ENCODE measurements around the gene AK9. TPM values are rescaled to one million over a fixed set of nuclear protein-coding genes. Genes with fewer than 3 reads are reported as not detected.

Gene AK9
- total and polyA plus RNA-seq, 2 of the 4 experiments (the other 2 are of a cell fraction) = 1.7 to 1.8 TPM

DNA sequence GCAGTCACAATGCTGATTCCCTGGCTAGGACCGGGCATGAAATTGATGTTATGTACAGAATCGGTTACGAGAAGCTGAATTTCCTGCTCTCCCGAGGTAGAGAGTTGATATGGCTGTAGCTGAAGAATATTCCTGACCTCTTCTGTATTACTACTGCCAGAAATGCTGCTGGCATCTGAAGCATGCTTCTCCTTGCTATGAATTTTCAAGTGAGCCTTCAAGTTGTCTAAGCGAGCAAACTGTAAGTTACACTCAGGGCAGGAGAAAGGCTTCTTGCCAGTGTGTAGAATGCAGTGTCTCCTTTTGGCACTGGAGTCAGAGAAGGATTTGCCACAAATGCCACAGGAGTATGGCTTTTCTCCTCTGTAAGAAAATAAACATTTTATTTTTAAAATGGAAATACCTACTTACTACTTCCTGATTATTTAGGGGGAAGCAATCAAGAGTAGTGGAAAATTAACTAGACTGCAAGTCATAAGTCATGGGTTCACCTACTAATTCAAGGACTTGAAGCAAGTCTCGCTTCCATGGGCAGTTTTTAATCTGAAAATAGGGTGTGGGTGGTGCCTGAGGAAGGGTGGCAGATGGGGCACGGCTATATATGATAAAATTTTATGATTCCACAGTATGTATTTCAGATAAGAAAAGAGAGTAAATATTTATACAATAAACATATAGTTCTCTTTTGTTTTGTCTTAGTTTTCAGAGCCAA, 224.6 kb downstream of the AK9 start:
- TF ChIP-seq POLR2A (IDR thresholded peaks at IDR 0.05; ENCODE audit: low read depth, low read length) (no peak), RFX5 (IDR thresholded peaks at IDR 0.05; ENCODE audit: low read depth, low read length) (no peak), SMC3 (IDR thresholded peaks at IDR 0.05; ENCODE audit: low read depth, low read length) (no peak), BHLHE40 (IDR thresholded peaks at IDR 0.05; ENCODE audit: low read depth, low read length) (no peak), RCOR1 (IDR thresholded peaks at IDR 0.05; ENCODE audit: insufficient replicate concordance, low read length) (no peak), MAZ (IDR thresholded peaks at IDR 0.05; ENCODE audit: borderline replicate concordance, low read depth, low read length) (no peak), NFE2L2 (IDR thresholded peaks at IDR 0.05; ENCODE audit: low read depth, low read length) (no peak), MXI1 (IDR thresholded peaks at IDR 0.05; ENCODE audit: borderline replicate concordance, low read depth, low read length) (no peak), FOS (IDR thresholded peaks at IDR 0.05; ENCODE audit: low read depth, low read length) (no peak), CHD1 (IDR thresholded peaks at IDR 0.05; ENCODE audit: low read depth, low read length) (no peak)
- TF ChIP-seq, protein P1, sequence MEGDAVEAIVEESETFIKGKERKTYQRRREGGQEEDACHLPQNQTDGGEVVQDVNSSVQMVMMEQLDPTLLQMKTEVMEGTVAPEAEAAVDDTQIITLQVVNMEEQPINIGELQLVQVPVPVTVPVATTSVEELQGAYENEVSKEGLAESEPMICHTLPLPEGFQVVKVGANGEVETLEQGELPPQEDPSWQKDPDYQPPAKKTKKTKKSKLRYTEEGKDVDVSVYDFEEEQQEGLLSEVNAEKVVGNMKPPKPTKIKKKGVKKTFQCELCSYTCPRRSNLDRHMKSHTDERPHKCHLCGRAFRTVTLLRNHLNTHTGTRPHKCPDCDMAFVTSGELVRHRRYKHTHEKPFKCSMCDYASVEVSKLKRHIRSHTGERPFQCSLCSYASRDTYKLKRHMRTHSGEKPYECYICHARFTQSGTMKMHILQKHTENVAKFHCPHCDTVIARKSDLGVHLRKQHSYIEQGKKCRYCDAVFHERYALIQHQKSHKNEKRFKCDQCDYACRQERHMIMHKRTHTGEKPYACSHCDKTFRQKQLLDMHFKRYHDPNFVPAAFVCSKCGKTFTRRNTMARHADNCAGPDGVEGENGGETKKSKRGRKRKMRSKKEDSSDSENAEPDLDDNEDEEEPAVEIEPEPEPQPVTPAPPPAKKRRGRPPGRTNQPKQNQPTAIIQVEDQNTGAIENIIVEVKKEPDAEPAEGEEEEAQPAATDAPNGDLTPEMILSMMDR (conservative IDR thresholded peaks at IDR 0.05; ENCODE audit: low read depth, low read length) = no peak
- TF ChIP-seq, protein P2, sequence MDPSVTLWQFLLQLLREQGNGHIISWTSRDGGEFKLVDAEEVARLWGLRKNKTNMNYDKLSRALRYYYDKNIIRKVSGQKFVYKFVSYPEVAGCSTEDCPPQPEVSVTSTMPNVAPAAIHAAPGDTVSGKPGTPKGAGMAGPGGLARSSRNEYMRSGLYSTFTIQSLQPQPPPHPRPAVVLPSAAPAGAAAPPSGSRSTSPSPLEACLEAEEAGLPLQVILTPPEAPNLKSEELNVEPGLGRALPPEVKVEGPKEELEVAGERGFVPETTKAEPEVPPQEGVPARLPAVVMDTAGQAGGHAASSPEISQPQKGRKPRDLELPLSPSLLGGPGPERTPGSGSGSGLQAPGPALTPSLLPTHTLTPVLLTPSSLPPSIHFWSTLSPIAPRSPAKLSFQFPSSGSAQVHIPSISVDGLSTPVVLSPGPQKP (IDR thresholded peaks at IDR 0.05; ENCODE audit: borderline replicate concordance, low read depth, low read length) = no peak
- Histone ChIP-seq H2BK15ac (ENCODE audit: low read depth, low read length) (no peak overlapping the region), H3K27ac (ENCODE audit: insufficient read depth, low read length) (no peak overlapping the region), H2AK9ac (replicated peaks; ENCODE audit: low read depth, low read length, poor library complexity) (no peak overlapping the region), H3K9me3 (ENCODE audit: control insufficient read depth, insufficient read depth, low read length) (no peaks in the 10 kb centered on the region), H3K79me1 (ENCODE audit: low read depth in 1 of 2, low read length in 2 of 2) (peaks cover 15 to 44% of the 10 kb centered on the region in 2 experiments; a peak in 3 of 4 replicates), H3K14ac (replicated peaks; ENCODE audit: low read depth, low read length) (no peak overlapping the region), H2AK5ac (ENCODE audit: low read depth, low read length) (no peak overlapping the region), H3K4ac (ENCODE audit: low read depth, low read length) (no peak overlapping the region), H3K27me3 (ENCODE audit: control insufficient read depth, insufficient read depth, low read length) (no peaks in the 10 kb centered on the region), H3K18ac (ENCODE audit: low read depth, low read length) (no peak overlapping the region), H4K91ac (ENCODE audit: insufficient read depth, low read depth, low read length) (no peak overlapping the region), H4K8ac (ENCODE audit: low read depth in 2 of 2, low read length in 2 of 2) (no peak overlapping the region), H3K9ac (ENCODE audit: low read depth, low read length) (no peak overlapping the region), H4K20me1 (ENCODE audit: insufficient read depth, low read length) (no peaks in the 10 kb centered on the region; the same call in 1 of the 2 replicates), H2BK20ac (ENCODE audit: low read depth, low read length) (no peak overlapping the region), H3K56ac (ENCODE audit: extremely low read depth, insufficient read depth, low read length) (no peak overlapping the region), H3K23ac (ENCODE audit: low read depth, low read length) (no peak overlapping the region), H2AFZ (replicated peaks; ENCODE audit: low read length, poor library complexity) (no peak overlapping the region), H4K5ac (ENCODE audit: low read depth, low read length) (no peak overlapping the region), H3K4me1 (ENCODE audit: control insufficient read depth, insufficient read depth, low read length) (peaks cover 5% of the 10 kb centered on the region), H3K4me2 (ENCODE audit: low read depth, low read length) (no peak overlapping the region), H2BK120ac (ENCODE audit: low read depth, low read length) (no peak overlapping the region), H3K9me1 (ENCODE audit: insufficient read depth, low read length) (peaks cover 7% of the 10 kb centered on the region), H3K36me3 (ENCODE audit: control insufficient read depth, insufficient read depth, low read length) (peaks cover 36% of the 10 kb centered on the region), H2BK5ac (ENCODE audit: low read depth, low read length, poor library complexity, severe bottlenecking) (no peak overlapping the region), H3K4me3 (ENCODE audit: insufficient read depth, low read depth, low read length) (no peak overlapping the region)
- no CpG with 5 or more reads among the region's 7 CpGs for WGBS, 2 experiments (ENCODE audit: extremely low coverage in 2 of 2, insufficient read length in 1 of 2)
- in situ Hi-C loops (cut with MboI; ENCODE audit: low sequenced_read_pairs) (no loop called here), intact Hi-C loops (cut with micrococcal nuclease) (no loop called here), dilution Hi-C loops (cut with HindIII; ENCODE audit: low sequenced_read_pairs, unreplicated experiment) (no loop called here)
- BruUV-seq (replicated peaks) = no TSS peak
- ATAC-seq (ENCODE audit: low read depth) = peak; percentile 62
- no peak for DNase-seq
- POLR2A ChIA-PET (ENCODE audit: unreplicated experiment) = no interaction called here
- CTCF ChIA-PET = no interaction called here
